ENCODE results near the gene TMEM9B.

DNA sequence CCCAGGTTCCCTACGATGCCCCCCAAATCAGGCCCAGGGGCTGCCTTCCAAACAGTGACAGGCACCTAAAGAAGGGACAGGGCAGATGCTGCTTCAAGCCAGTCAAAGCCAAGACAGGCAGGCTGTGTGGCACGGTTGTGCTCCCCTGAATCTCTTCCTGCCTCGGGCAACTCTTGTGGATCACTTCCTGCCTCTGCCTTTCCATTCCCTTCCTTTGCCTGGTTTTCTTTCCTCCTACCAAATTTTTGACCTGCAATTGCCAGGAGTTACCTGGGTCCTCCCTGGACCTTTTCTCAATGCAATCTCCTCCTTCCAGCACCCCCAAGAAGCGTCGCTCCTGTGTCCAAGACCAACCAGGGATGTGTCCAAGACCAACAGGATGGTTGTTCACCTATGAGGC is 37.0 kb downstream of the TMEM9B start:
- no peak for TF ChIP-seq CTCF (conservative IDR thresholded peaks at IDR 0.05 in 1 of 2, IDR thresholded peaks at IDR 0.05 in 1 of 2; ENCODE audit: low read depth in 1 of 2, low read length in 2 of 2)
- no peak for TF ChIP-seq EZH2 (IDR thresholded peaks at IDR 0.05; ENCODE audit: low read length, missing control alignments)

Data from fibroblast of lung (primary cell).